ENCODE data around the gene C1orf159.

C1orf159 gene

GRCh38 chr1:1088029-1088800 is 27.7 kb downstream of the C1orf159 start:
- Histone ChIP-seq H3K9me3 (ENCODE audit: control insufficient read depth, low read length) (no peaks in the 10 kb centered on the region), H4K91ac (ENCODE audit: low read length) (no peak overlapping the region), H2AFZ (ENCODE audit: low read depth, low read length) (no peak overlapping the region), H2BK15ac (ENCODE audit: low read depth, poor library complexity, severe bottlenecking) (no peak overlapping the region), H3K79me1 (replicated peaks; ENCODE audit: low read length, poor library complexity, severe bottlenecking) (no peaks in the 10 kb centered on the region), H3K18ac (ENCODE audit: low read depth in 1 of 2, low read length in 2 of 2) (no peak overlapping the region), H3K4me1 (ENCODE audit: control insufficient read depth, insufficient read depth, low read depth, low read length) (no peaks in the 10 kb centered on the region), H3K27ac (ENCODE audit: low read length, poor library complexity, severe bottlenecking) (no peak overlapping the region), H3K4ac (ENCODE audit: low read depth in 1 of 2, low read length in 2 of 2) (no peak overlapping the region), H3K23ac (ENCODE audit: low read length in 2 of 2) (no peak overlapping the region), H2BK120ac (ENCODE audit: low read depth, low read length) (no peak overlapping the region), H3K9ac (ENCODE audit: low read length) (no peak overlapping the region), H3K14ac (ENCODE audit: low read length in 2 of 2) (no peak overlapping the region), H2AK5ac (ENCODE audit: low read length, severe bottlenecking) (no peak overlapping the region), H2BK5ac (ENCODE audit: low read depth, low read length, poor library complexity, severe bottlenecking) (no peak overlapping the region), H4K8ac (ENCODE audit: low read length) (no peak overlapping the region), H3K36me3 (ENCODE audit: control insufficient read depth in 1 of 2, insufficient read depth in 2 of 2, low read depth in 1 of 2, low read length in 2 of 2) (peaks cover 0 to 63% of the 10 kb centered on the region in 2 experiments), H2BK12ac (ENCODE audit: low read length in 2 of 2) (no peak overlapping the region), H3K4me2 (ENCODE audit: low read length, poor library complexity, severe bottlenecking) (no peak overlapping the region), H3K27me3 (ENCODE audit: control insufficient read depth in 1 of 2, insufficient read depth in 1 of 2, low read length in 2 of 2) (no peaks in the 10 kb centered on the region), H3K4me3 (ENCODE audit: insufficient read depth in 1 of 2, low read depth in 1 of 2, low read length in 2 of 2) (no peak overlapping the region)
- WGBS = 97% methylated on average over 29 of the region's 39 CpGs
- DNase-seq = no peak

GRCh38 chr1:1087351-1088028 is 28.4 kb downstream of the C1orf159 start:
- H3K9ac ChIP-seq (ENCODE audit: low read length) = no peak overlapping the region
- H2AFZ ChIP-seq (ENCODE audit: low read depth, low read length) = no peak overlapping the region
- no peak overlapping the region for H4K91ac ChIP-seq (ENCODE audit: low read length)
- H2AK5ac ChIP-seq (ENCODE audit: low read length, severe bottlenecking) = no peak overlapping the region
- H2BK5ac ChIP-seq (ENCODE audit: low read depth, low read length, poor library complexity, severe bottlenecking) = no peak overlapping the region
- no peak for DNase-seq
- H2BK120ac ChIP-seq (ENCODE audit: low read depth, low read length) = no peak overlapping the region
- no peaks in the 10 kb centered on the region for H3K79me1 ChIP-seq (replicated peaks; ENCODE audit: low read length, poor library complexity, severe bottlenecking)
- no peak overlapping the region for H3K18ac ChIP-seq (ENCODE audit: low read depth in 1 of 2, low read length in 2 of 2)
- no peak overlapping the region for H3K4me2 ChIP-seq (ENCODE audit: low read length, poor library complexity, severe bottlenecking)
- no peaks in the 10 kb centered on the region for H3K27me3 ChIP-seq (ENCODE audit: control insufficient read depth in 1 of 2, insufficient read depth in 1 of 2, low read length in 2 of 2)
- H3K4me3 ChIP-seq (ENCODE audit: insufficient read depth in 1 of 2, low read depth in 1 of 2, low read length in 2 of 2) = no peak overlapping the region
- no peak overlapping the region for H2BK12ac ChIP-seq (ENCODE audit: low read length in 2 of 2)
- no peak overlapping the region for H4K8ac ChIP-seq (ENCODE audit: low read length)
- H3K27ac ChIP-seq (ENCODE audit: low read length, poor library complexity, severe bottlenecking) = no peak overlapping the region
- no peak overlapping the region for H3K4ac ChIP-seq (ENCODE audit: low read depth in 1 of 2, low read length in 2 of 2)
- H2BK15ac ChIP-seq (ENCODE audit: low read depth, poor library complexity, severe bottlenecking) = no peak overlapping the region
- H3K36me3 ChIP-seq (ENCODE audit: control insufficient read depth in 1 of 2, insufficient read depth in 2 of 2, low read depth in 1 of 2, low read length in 2 of 2) = peaks cover 0 to 66% of the 10 kb centered on the region in 2 experiments
- no peak overlapping the region for H3K14ac ChIP-seq (ENCODE audit: low read length in 2 of 2)
- no peak overlapping the region for H3K23ac ChIP-seq (ENCODE audit: low read length in 2 of 2)
- no peaks in the 10 kb centered on the region for H3K4me1 ChIP-seq (ENCODE audit: control insufficient read depth, insufficient read depth, low read depth, low read length)
- WGBS = 96% methylated on average over 35 of the region's 38 CpGs
- H3K9me3 ChIP-seq (ENCODE audit: control insufficient read depth, low read length) = no peaks in the 10 kb centered on the region

GRCh38 chr1:1086911-1087341 is 29.0 kb downstream of the C1orf159 start:
- no peak overlapping the region for H2BK5ac ChIP-seq (ENCODE audit: low read depth, low read length, poor library complexity, severe bottlenecking)
- H3K23ac ChIP-seq (ENCODE audit: low read length in 2 of 2) = no peak overlapping the region
- H4K8ac ChIP-seq (ENCODE audit: low read length) = no peak overlapping the region
- no peaks in the 10 kb centered on the region for H3K9me3 ChIP-seq (ENCODE audit: control insufficient read depth, low read length)
- peaks cover 0 to 72% of the 10 kb centered on the region in 2 experiments for H3K36me3 ChIP-seq (ENCODE audit: control insufficient read depth in 1 of 2, insufficient read depth in 2 of 2, low read depth in 1 of 2, low read length in 2 of 2)
- no peak overlapping the region for H2AK5ac ChIP-seq (ENCODE audit: low read length, severe bottlenecking)
- no peak overlapping the region for H3K27ac ChIP-seq (ENCODE audit: low read length, poor library complexity, severe bottlenecking)
- no peak for DNase-seq
- no peak overlapping the region for H2BK120ac ChIP-seq (ENCODE audit: low read depth, low read length)
- H2BK12ac ChIP-seq (ENCODE audit: low read length in 2 of 2) = no peak overlapping the region
- no peak overlapping the region for H3K4me2 ChIP-seq (ENCODE audit: low read length, poor library complexity, severe bottlenecking)
- H3K14ac ChIP-seq (ENCODE audit: low read length in 2 of 2) = no peak overlapping the region
- H2AFZ ChIP-seq (ENCODE audit: low read depth, low read length) = no peak overlapping the region
- no peaks in the 10 kb centered on the region for H3K27me3 ChIP-seq (ENCODE audit: control insufficient read depth in 1 of 2, insufficient read depth in 1 of 2, low read length in 2 of 2)
- H3K4me3 ChIP-seq (ENCODE audit: insufficient read depth in 1 of 2, low read depth in 1 of 2, low read length in 2 of 2) = no peak overlapping the region
- peak overlapping the region; percentile 17 for H2BK15ac ChIP-seq (ENCODE audit: low read depth, poor library complexity, severe bottlenecking)
- H4K91ac ChIP-seq (ENCODE audit: low read length) = no peak overlapping the region
- no peak overlapping the region for H3K18ac ChIP-seq (ENCODE audit: low read depth in 1 of 2, low read length in 2 of 2)
- no peaks in the 10 kb centered on the region for H3K4me1 ChIP-seq (ENCODE audit: control insufficient read depth, insufficient read depth, low read depth, low read length)
- 94% methylated on average over 17 of the region's 17 CpGs for WGBS
- H3K9ac ChIP-seq (ENCODE audit: low read length) = no peak overlapping the region
- H3K4ac ChIP-seq (ENCODE audit: low read depth in 1 of 2, low read length in 2 of 2) = no peak overlapping the region
- no peaks in the 10 kb centered on the region for H3K79me1 ChIP-seq (replicated peaks; ENCODE audit: low read length, poor library complexity, severe bottlenecking)
